A549 (cell line): ENCODE data around the gene RCAN2. TPM values are rescaled to one million over a fixed set of nuclear protein-coding genes. Genes with fewer than 3 reads are reported as not detected.

ENCODE experiments used
- ATAC-seq, 2 experiments: fragments of 200-7000 bp in 1 of 2; fragments of >200 bp in 1 of 2; cut with Nextera tagmentation in 1 of 2; cut with Tn5 transposase in 1 of 2; 3 replicates each; pipeline versions ENCODE4 v1.8.0 to v1.9.1; 2018 to 2020; ENCODE audit warnings: mild to moderate bottlenecking in 1 of 2, moderate library complexity in 1 of 2
- CTCF ChIA-PET: fragments of 300-600 bp; sonication (Branson Sonifier 250); formaldehyde crosslinking; extraction: SDS; loops from one replicate; lab custom pipeline; 2021; ENCODE audit warnings: antibody characterized with exemption, inconsistent platforms; lab: Yijun Ruan, JAX
- POLR2A ChIA-PET: fragments of 350-600 bp; formaldehyde crosslinking; extraction: SDS; loops from one replicate; lab custom pipeline; 2021; ENCODE audit warnings: antibody characterized with exemption, inconsistent platforms; lab: Yijun Ruan, JAX
- DNase-seq, 2 experiments: peaks; one replicate each; pipeline versions ENCODE4 v3.0.0 to v3.0.0-alpha.2; 2011 to 2016; ENCODE audit warnings: low read depth in 1 of 2, low spot score in 1 of 2
- FAIRE-seq: peaks from 2 replicates; lab custom pipeline; 2011; peaks lifted over from hg19 to GRCh38; lab: Jason Lieb, UNC
- H3K27ac ChIP-seq, 2 experiments: fragments of >200 bp; sonication (Bioruptor Twin); formaldehyde crosslinking; 3 replicates each; pipeline ENCODE4 v1.5.1; 2016 to 2017
- H3K4me1 ChIP-seq: fragments of >200 bp; sonication (Bioruptor Twin); formaldehyde crosslinking; 3 replicates; pipeline ENCODE4 v1.6.1; 2016
- H3K4me2 ChIP-seq: fragments of >200 bp; sonication (Bioruptor Twin); formaldehyde crosslinking; 3 replicates; pipeline ENCODE4 v1.6.1; 2016
- H3K4me3 ChIP-seq: fragments of >200 bp; sonication (Bioruptor Twin); formaldehyde crosslinking; 3 replicates; pipeline ENCODE4 v1.5.1; 2016
- H3K9me3 ChIP-seq: fragments of >200 bp; sonication (Bioruptor Twin); formaldehyde crosslinking; 3 replicates; pipeline ENCODE4 v1.6.1; 2016
- CBX2 ChIP-seq: fragments of 200-600 bp; sonication (generic); IDR thresholded peaks from 2 replicates; pipeline ENCODE4 v1.6.1; 2016; ENCODE audit warnings: low read depth, mild to moderate bottlenecking, borderline replicate concordance
- CBX8 ChIP-seq: fragments of 200-600 bp; sonication (generic); IDR thresholded peaks from 2 replicates; pipeline ENCODE4 v1.6.1; 2016
- CEBPB ChIP-seq, 2 experiments: fragments of >200 bp in 1 of 2; sonication (Bioruptor Twin) in 1 of 2; formaldehyde crosslinking in 1 of 2; IDR thresholded peaks; 2 replicates each; pipeline ENCODE4 v1.6.1; 2012 to 2016
- CHD4 ChIP-seq: fragments of 200-600 bp; sonication (generic); IDR thresholded peaks from 2 replicates; pipeline ENCODE4 v1.6.1; 2016; ENCODE audit warnings: antibody characterized with exemption, mild to moderate bottlenecking, borderline replicate concordance
- E2F6 ChIP-seq: IDR thresholded peaks from 2 replicates; pipeline ENCODE4 v1.6.1; 2012; ENCODE audit warnings: low read depth, borderline replicate concordance
- EHF ChIP-seq: fragments of 250-450 bp; sonication (Bioruptor Pico); IDR thresholded peaks from 2 replicates; pipeline ENCODE4 v1.5.0; 2020; ENCODE audit warnings: mild to moderate bottlenecking
- EHMT2 ChIP-seq: fragments of 200-600 bp; sonication (generic); IDR thresholded peaks from 2 replicates; pipeline ENCODE4 v1.6.1; 2016; ENCODE audit warnings: antibody characterized with exemption, low read depth, mild to moderate bottlenecking, moderate library complexity
- EP300 ChIP-seq, 2 experiments: fragments of >200 bp; sonication (Bioruptor Twin); formaldehyde crosslinking; IDR thresholded peaks; 2 replicates in 1 of 2; 3 replicates in 1 of 2; pipeline ENCODE4 v1.6.1; 2016 to 2017
- FOSB ChIP-seq: fragments of 250-450 bp; sonication (Bioruptor Pico); IDR thresholded peaks from 2 replicates; pipeline ENCODE4 v1.5.0; 2020; ENCODE audit warnings: mild to moderate bottlenecking, moderate library complexity
- FOSL2 ChIP-seq, 2 experiments: fragments of 450-650 bp in 1 of 2; fragments of >200 bp in 1 of 2; sonication (Bioruptor Twin) in 1 of 2; formaldehyde crosslinking; IDR thresholded peaks; 2 replicates each; pipeline versions ENCODE4 v1.5.0 to v1.6.1; 2016 to 2020; ENCODE audit warnings: mild to moderate bottlenecking in 1 of 2, moderate library complexity in 1 of 2
- FOXS1 ChIP-seq: fragments of 250-450 bp; sonication (Bioruptor Pico); IDR thresholded peaks from 2 replicates; pipeline ENCODE4 v1.5.0; 2020; ENCODE audit warnings: mild to moderate bottlenecking, moderate library complexity
- HDAC2 ChIP-seq: fragments of 200-600 bp; sonication (generic); IDR thresholded peaks from 2 replicates; pipeline ENCODE4 v1.6.1; 2016
- HES2 ChIP-seq: fragments of >200 bp; sonication (Bioruptor Twin); formaldehyde crosslinking; IDR thresholded peaks from 2 replicates; pipeline ENCODE4 v1.6.1; 2016
- HEYL ChIP-seq: fragments of 250-450 bp; sonication (Bioruptor Pico); IDR thresholded peaks from 2 replicates; pipeline ENCODE4 v1.8.0; 2021; ENCODE audit warnings: mild to moderate bottlenecking, moderate library complexity
- HOXA7 ChIP-seq: fragments of 250-450 bp; sonication (Bioruptor Pico); IDR thresholded peaks from 2 replicates; pipeline ENCODE4 v1.5.0; 2020; ENCODE audit warnings: mild to moderate bottlenecking, moderate library complexity
- HOXB13 ChIP-seq: fragments of 250-450 bp; sonication (Bioruptor Pico); IDR thresholded peaks from 2 replicates; pipeline ENCODE4 v1.5.0; 2020; ENCODE audit warnings: low read depth, mild to moderate bottlenecking, moderate library complexity
- JUN ChIP-seq, 2 experiments: fragments of >200 bp; sonication (Bioruptor Twin); formaldehyde crosslinking; IDR thresholded peaks; 2 replicates in 1 of 2; 3 replicates in 1 of 2; pipeline ENCODE4 v1.6.1; 2016 to 2017
- JUNB ChIP-seq: fragments of >200 bp; sonication (Bioruptor Twin); formaldehyde crosslinking; IDR thresholded peaks from 2 replicates; pipeline ENCODE4 v1.6.1; 2016
- MAFK ChIP-seq: fragments of 450-650 bp; IDR thresholded peaks from 2 replicates; pipeline ENCODE4 v1.6.1; 2014; ENCODE audit not compliant: partially characterized antibody
- MAX ChIP-seq: IDR thresholded peaks from 2 replicates; pipeline ENCODE4 v1.6.1; 2012
- MAZ ChIP-seq: fragments of 150-350 bp; IDR thresholded peaks from 2 replicates; pipeline ENCODE4 v1.6.1; 2014; ENCODE audit warnings: antibody characterized with exemption, low read depth, low read length, borderline replicate concordance
- NR3C1 ChIP-seq: fragments of >200 bp; sonication (Bioruptor Twin); formaldehyde crosslinking; IDR thresholded peaks from 3 replicates; pipeline ENCODE4 v1.6.1; 2017
- PBX3 ChIP-seq: IDR thresholded peaks from 2 replicates; pipeline ENCODE4 v1.6.1; 2012
- POLR2A ChIP-seq: IDR thresholded peaks from 2 replicates; pipeline ENCODE4 v1.6.1; 2012; ENCODE audit warnings: mild to moderate bottlenecking, low read length
- RAD21 ChIP-seq, 2 experiments: fragments of >200 bp in 1 of 2; sonication (Bioruptor Twin) in 1 of 2; formaldehyde crosslinking in 1 of 2; IDR thresholded peaks in 1 of 2; conservative IDR thresholded peaks in 1 of 2; 2 replicates in 1 of 2; 3 replicates in 1 of 2; pipeline ENCODE4 v1.6.1; 2012 to 2018; ENCODE audit warnings: inconsistent platforms in 1 of 2
- REST ChIP-seq: fragments of 200-600 bp; sonication (generic); IDR thresholded peaks from 2 replicates; pipeline ENCODE4 v1.6.1; 2016; ENCODE audit warnings: antibody characterized with exemption, mild to moderate bottlenecking, moderate library complexity
- RNF2 ChIP-seq: fragments of 200-600 bp; sonication (generic); IDR thresholded peaks from 2 replicates; pipeline ENCODE4 v1.6.1; 2016; ENCODE audit warnings: low read depth, mild to moderate bottlenecking, antibody characterized with exemption, moderate library complexity, borderline replicate concordance
- SREBF2 ChIP-seq: fragments of 450-650 bp; IDR thresholded peaks from 2 replicates; pipeline ENCODE4 v1.6.1; 2014; ENCODE audit warnings: mild to moderate bottlenecking, moderate library complexity
- TFCP2L1 ChIP-seq: fragments of 250-450 bp; sonication (Bioruptor Pico); IDR thresholded peaks from 2 replicates; pipeline ENCODE4 v1.5.0; 2021; ENCODE audit warnings: mild to moderate bottlenecking
- TP53 ChIP-seq: fragments of 250-450 bp; sonication (Bioruptor Pico); IDR thresholded peaks from 2 replicates; pipeline ENCODE4 v1.5.0; 2021; ENCODE audit warnings: mild to moderate bottlenecking, moderate library complexity
- USF2 ChIP-seq: fragments of 450-650 bp; IDR thresholded peaks from 2 replicates; pipeline ENCODE4 v1.6.1; 2014; ENCODE audit warnings: antibody characterized with exemption
- ZSCAN20 ChIP-seq: fragments of 250-450 bp; sonication (Bioruptor Pico); IDR thresholded peaks from 2 replicates; pipeline ENCODE4 v1.8.0; 2022; ENCODE audit warnings: mild to moderate bottlenecking, moderate library complexity
- WGBS: methylation state at CpG from one replicate; pipeline ENCODE4 v1.1.6; 2017; ENCODE audit errors: missing lambda C conversion rate; 5-methylcytosine and 5-hydroxymethylcytosine counted together
- polyA plus RNA-seq, 4 experiments: library from polyadenylated mRNA; depleted of rRNA in 3 of 4; stranded (reverse); fragments of >200 nt; fragmentation: RNase III in 1 of 4; extraction: RNeasy Plus Mini Kit Qiagen cat#74134 plus additional on column Dnase treatment in 1 of 4; gene quantifications; 2 replicates in 3 of 4; 3 replicates in 1 of 4; pipeline ENCODE4 v1.2.3, GENCODE V29; 2011 to 2017

Gene RCAN2
- polyA plus RNA-seq, 2 of the 4 experiments (the other 2 are of a cell fraction), result not detected

- H3K27ac ChIP-seq, result no peak overlapping the region
- TF ChIP-seq CBX2, result no peak
- TF ChIP-seq POLR2A, result no peak
- no peak for TF ChIP-seq FOSL2 (IDR thresholded peaks at IDR 0.05)
- no peak for TF ChIP-seq FOSL2 (CRISPR knock-in tag; IDR thresholded peaks at IDR 0.05)
- TF ChIP-seq HOXA7 (CRISPR knock-in tag), result no peak
- TF ChIP-seq TP53 (CRISPR knock-in tag), result no peak
- no peak for TF ChIP-seq HEYL (CRISPR knock-in tag)
- no peak for TF ChIP-seq EHMT2
- no peak for TF ChIP-seq E2F6
- TF ChIP-seq CBX8, result no peak
- TF ChIP-seq ZSCAN20 (CRISPR knock-in tag), result no peak
- no peak for TF ChIP-seq RAD21 (conservative IDR thresholded peaks at IDR 0.05 in 1 of 2, IDR thresholded peaks at IDR 0.05 in 1 of 2)
- TF ChIP-seq EHF (CRISPR knock-in tag), result no peak
- TF ChIP-seq JUN (IDR thresholded peaks at IDR 0.05), result no peak
- no peak for TF ChIP-seq TFCP2L1
- no peak for TF ChIP-seq JUNB
- no peak for TF ChIP-seq FOXS1 (CRISPR knock-in tag)
- no peak for TF ChIP-seq HDAC2
- TF ChIP-seq PBX3, result no peak
- TF ChIP-seq REST, result no peak
- TF ChIP-seq CEBPB (IDR thresholded peaks at IDR 0.05), result no peak
- no peak for ATAC-seq
- ChIA-PET CTCF (no interaction called here), POLR2A (no interaction called here)
- H3K9me3 ChIP-seq, result no peaks in the 10 kb centered on the region
- no peak overlapping the region for H3K4me3 ChIP-seq
- WGBS, result 92% methylated on average over 2 of the region's 2 CpGs
- H3K4me1 ChIP-seq, result no peaks in the 10 kb centered on the region
- no peak for FAIRE-seq
- no peak for DNase-seq
- no peak overlapping the region for H3K4me2 ChIP-seq
Observed at GRCh38 chr6:46456297-46456696, 35.0 kb downstream of the RCAN2 start.

GRCh38 chr6:46454691-46455090 is 36.6 kb downstream of the RCAN2 start:
- ChIA-PET POLR2A (no interaction called here), CTCF (no interaction called here)
- no peaks in the 10 kb centered on the region for H3K4me1 ChIP-seq
- DNase-seq (no peak), ATAC-seq (no peak), FAIRE-seq (no peak)
- H3K4me2 ChIP-seq, result no peak overlapping the region
- no peak for TF ChIP-seq HES2
- TF ChIP-seq FOSB (CRISPR knock-in tag), result no peak
- no peak for TF ChIP-seq MAZ
- no peak for TF ChIP-seq RNF2
- TF ChIP-seq JUNB, result no peak
- no peak for TF ChIP-seq MAX
- no peak for TF ChIP-seq NR3C1
- TF ChIP-seq MAFK, result no peak
- no peak for TF ChIP-seq SREBF2
- no peak for TF ChIP-seq EP300 (IDR thresholded peaks at IDR 0.05)
- TF ChIP-seq CHD4, result no peak
- no peak for TF ChIP-seq USF2
- TF ChIP-seq HOXB13, result no peak
- 61% methylated on average over 1 of the region's 1 CpG for WGBS
- no peak overlapping the region for H3K27ac ChIP-seq
- no peak overlapping the region for H3K4me3 ChIP-seq
- H3K9me3 ChIP-seq, result no peaks in the 10 kb centered on the region
